ENCODE data around the gene TMEM132E. TPM values are rescaled to one million over a fixed set of nuclear protein-coding genes. Genes with fewer than 3 reads are reported as not detected.

The TMEM132E gene, protein sequence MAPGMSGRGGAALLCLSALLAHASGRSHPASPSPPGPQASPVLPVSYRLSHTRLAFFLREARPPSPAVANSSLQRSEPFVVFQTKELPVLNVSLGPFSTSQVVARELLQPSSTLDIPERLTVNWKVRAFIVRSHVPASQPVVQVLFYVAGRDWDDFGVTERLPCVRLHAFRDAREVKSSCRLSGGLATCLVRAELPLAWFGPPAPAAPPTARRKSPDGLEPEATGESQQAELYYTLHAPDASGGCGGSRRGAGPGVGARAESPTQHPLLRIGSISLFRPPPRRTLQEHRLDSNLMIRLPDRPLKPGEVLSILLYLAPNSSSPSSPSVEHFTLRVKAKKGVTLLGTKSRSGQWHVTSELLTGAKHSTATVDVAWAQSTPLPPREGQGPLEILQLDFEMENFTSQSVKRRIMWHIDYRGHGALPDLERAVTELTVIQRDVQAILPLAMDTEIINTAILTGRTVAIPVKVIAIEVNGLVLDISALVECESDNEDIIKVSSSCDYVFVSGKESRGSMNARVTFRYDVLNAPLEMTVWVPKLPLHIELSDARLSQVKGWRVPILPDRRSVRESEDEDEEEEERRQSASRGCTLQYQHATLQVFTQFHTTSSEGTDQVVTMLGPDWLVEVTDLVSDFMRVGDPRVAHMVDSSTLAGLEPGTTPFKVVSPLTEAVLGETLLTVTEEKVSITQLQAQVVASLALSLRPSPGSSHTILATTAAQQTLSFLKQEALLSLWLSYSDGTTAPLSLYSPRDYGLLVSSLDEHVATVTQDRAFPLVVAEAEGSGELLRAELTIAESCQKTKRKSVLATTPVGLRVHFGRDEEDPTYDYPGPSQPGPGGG (N-terminal part only)
- total RNA-seq = not detected in 2 replicates

DNA sequence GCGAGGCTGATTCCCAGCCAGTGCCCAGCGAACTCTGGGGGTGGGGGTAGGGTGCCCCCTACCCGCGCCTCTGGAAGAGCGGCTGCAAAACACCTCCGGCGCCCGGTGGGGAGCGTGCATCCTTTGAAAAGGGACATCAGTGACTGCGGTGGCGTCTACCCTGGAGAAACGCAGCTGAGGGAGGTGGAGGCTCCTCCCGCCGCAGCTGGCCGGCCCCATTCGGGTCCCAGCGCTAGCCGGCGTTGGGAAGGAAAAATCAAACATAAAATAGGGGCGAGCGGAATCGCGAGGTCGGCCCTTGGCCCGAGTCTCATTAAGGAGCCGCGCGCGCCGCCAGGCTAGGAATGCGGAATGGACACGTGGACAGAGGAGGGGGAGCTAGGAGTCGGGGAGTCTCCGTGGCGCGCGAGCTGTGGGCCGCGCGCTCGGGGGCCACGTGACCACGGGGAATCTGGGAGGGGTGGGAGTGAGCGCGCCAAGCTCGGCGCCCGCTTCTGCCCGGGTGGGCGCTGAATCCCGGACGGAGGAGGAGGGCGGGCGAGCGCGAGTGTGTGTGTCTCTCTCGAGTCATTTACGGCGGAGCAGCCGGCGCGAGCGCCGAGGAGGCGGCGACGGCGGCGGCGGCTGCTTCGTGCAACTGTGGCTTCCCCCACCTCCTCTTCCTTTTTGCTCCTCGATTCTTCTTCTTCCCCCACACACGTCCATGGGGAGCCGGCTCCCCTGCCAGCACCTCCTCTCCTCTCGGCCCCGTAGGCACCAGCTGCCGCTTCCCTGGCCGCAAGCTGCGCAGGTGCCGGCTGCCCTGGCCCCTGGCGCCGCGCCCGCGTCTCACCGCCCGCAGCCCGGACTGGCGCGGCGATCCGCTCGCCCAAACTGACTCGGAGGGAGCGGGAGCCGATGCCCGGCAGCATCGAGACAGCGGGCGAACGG, at the start of gene TMEM132E:
Gene TMEM132E (plus strand): TSS at position 566 of the 930 bp plus-strand sequence. CDS start 1,495 bp downstream, outside the sequence.

Other genes starting within 250 kb of the TMEM132E start
- gene CCL13, start 223.1 kb upstream of the TMEM132E start, total RNA-seq = not detected in 2 replicates
- not detected in 2 replicates for gene CCL1, start 216.3 kb upstream of the TMEM132E start, total RNA-seq

Data from tracheal epithelial cell (primary cell).